Karpas-422 (cell line): ENCODE measurements around the gene SWSAP1. TPM values are rescaled to one million over a fixed set of nuclear protein-coding genes. Genes with fewer than 3 reads are reported as not detected.
"Not testable (repeated sequence)": the region's sequence is repeated elsewhere in the genome, so short reads cannot be mapped to it uniquely, and the experiment has no call there.

ENCODE experiments used
- DNase-seq: peaks from one replicate; pipeline ENCODE4 v3.0.0-alpha.2; 2015
- H2AFZ ChIP-seq: fragments of 200-600 bp; sonication (generic); 2 replicates; pipeline ENCODE4 v1.6.1; 2014; ENCODE audit warnings: antibody characterized with exemption, low read length, mixed read lengths
- H3K27ac ChIP-seq: fragments of 200-600 bp; sonication (generic); 2 replicates; pipeline ENCODE4 v1.5.1; 2014; ENCODE audit warnings: mild to moderate bottlenecking, low read length, moderate library complexity
- H3K27me3 ChIP-seq: fragments of 200-600 bp; sonication (generic); 2 replicates; pipeline ENCODE4 v1.6.1; 2014; ENCODE audit warnings: low read length, mixed read lengths
- H3K36me3 ChIP-seq: fragments of 200-600 bp; sonication (generic); 2 replicates; pipeline ENCODE4 v1.6.1; 2014; ENCODE audit warnings: low read length, mixed read lengths; ENCODE audit not compliant: insufficient read depth
- H3K4me1 ChIP-seq: fragments of 200-600 bp; sonication (generic); 2 replicates; pipeline ENCODE4 v1.6.1; 2014; ENCODE audit warnings: mild to moderate bottlenecking, low read length, mixed read lengths
- H3K4me2 ChIP-seq: fragments of 200-600 bp; sonication (generic); 2 replicates; pipeline ENCODE4 v1.6.1; 2014; ENCODE audit warnings: low read length, low read depth, mild to moderate bottlenecking; ENCODE audit not compliant: poor library complexity, severe bottlenecking
- H3K4me3 ChIP-seq: fragments of 200-600 bp; sonication (generic); 2 replicates; pipeline ENCODE4 v1.5.1; 2014; ENCODE audit warnings: mild to moderate bottlenecking, antibody characterized with exemption, low read length, mixed read lengths
- H3K79me2 ChIP-seq: fragments of 200-600 bp; sonication (generic); 2 replicates; pipeline ENCODE4 v1.6.1; 2014; ENCODE audit warnings: mild to moderate bottlenecking, low read length, mixed read lengths
- H3K9ac ChIP-seq: fragments of 200-600 bp; sonication (generic); 2 replicates; pipeline ENCODE4 v1.6.0; 2014; ENCODE audit warnings: low read length
- H3K9me2 ChIP-seq: fragments of 200-600 bp; sonication (generic), shearing (Covaris generic); replicated peaks from 2 replicates; pipeline ENCODE4 v1.6.0; 2014; ENCODE audit warnings: mild to moderate bottlenecking, low read length, moderate library complexity; ENCODE audit not compliant: insufficient read depth
- H3K9me3 ChIP-seq: fragments of 300-700, 200-600 bp; sonication (generic); 2 replicates; pipeline ENCODE4 v1.6.1; 2014; ENCODE audit warnings: low read length, mixed read lengths
- H4K20me1 ChIP-seq: fragments of 200-600 bp; sonication (generic); 2 replicates; pipeline ENCODE4 v1.6.1; 2014; ENCODE audit warnings: mild to moderate bottlenecking, antibody characterized with exemption, low read length, low read depth; ENCODE audit not compliant: insufficient read depth
- total RNA-seq: library from RNA; depleted of rRNA; stranded (reverse); fragments of >200 nt; shearing (Covaris generic); gene quantifications from 2 replicates; pipeline ENCODE4 v1.2.3, GENCODE V29; 2014; ENCODE audit warnings: low replicate concordance

The SWSAP1 gene
- total RNA-seq, 1 experiment from 2014 or later, result 7.4 TPM

DNA sequence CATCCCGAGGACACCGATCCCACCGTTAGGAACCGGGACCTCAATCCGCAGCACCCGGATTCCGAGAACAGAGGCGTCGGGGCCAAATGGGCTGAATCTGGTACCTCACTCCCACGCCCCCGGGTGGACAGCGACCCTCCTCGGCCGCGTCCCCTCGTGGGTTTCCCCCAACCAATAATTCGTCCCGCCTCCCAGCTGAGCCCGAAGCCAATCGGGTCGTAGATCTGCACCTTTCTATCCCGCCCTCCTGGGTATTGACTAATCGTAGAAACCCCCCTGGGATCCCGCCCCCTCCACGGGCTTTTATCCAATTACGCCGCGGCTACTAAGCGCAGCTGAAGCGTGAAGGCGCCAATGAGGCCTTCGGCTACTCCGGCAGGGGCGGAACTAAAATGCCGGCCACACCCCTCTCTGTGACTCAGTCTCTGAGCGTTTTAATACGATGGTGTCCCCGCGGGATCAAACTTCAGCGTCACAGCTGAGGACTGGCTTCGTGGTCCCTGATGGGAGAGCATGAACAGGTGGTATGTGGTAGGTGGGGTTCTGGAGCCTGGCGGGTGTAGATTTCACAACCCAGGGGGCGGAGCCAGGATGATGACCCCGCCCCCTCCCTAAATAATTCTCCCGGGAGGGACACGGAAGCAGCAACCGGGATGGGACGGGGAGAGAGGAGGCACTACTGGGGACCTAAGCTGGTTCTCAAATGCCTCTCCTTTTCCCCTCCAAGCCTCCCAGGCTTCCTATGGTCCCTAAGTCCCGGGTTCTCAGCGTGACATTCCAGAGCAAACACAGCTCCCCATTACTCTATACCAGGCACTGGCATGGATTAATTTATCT lies 28.1 kb upstream of the SWSAP1 start, which contains the start of the genes CCDC159 and TMEM205:
TSS of gene CCDC159 (plus strand) at position 416 of the 837 bp plus-strand sequence. CDS start at position 504, 88 bp downstream.
TSS of gene TMEM205 (minus strand) at position 165 of the 837 bp plus-strand sequence. CDS start 649 bp downstream, outside the sequence.
- no peaks in the 10 kb centered on the region for H4K20me1 ChIP-seq
- 0 out of 2 replicates have a peak within 1 kb of the TSS, but pooled peaks have one; percentile 32 for H3K27ac ChIP-seq
- H3K4me1 ChIP-seq, result peaks cover 17% of the 10 kb centered on the region
- no peaks in the 10 kb centered on the region for H3K27me3 ChIP-seq
- H2AFZ ChIP-seq, result peak within 1 kb of the TSS; percentile 73
- H3K4me2 ChIP-seq, result peak within 1 kb of the TSS; percentile 85
- peaks cover 4% of the 10 kb centered on the region; the same call in 1 of the 2 replicates for H3K36me3 ChIP-seq
- H3K9me3 ChIP-seq, result peaks cover 6% of the 10 kb centered on the region; the same call in 1 of the 2 replicates
- H3K9ac ChIP-seq, result peak within 1 kb of the TSS; percentile 88
- no peaks in the 10 kb centered on the region for H3K9me2 ChIP-seq
- H3K79me2 ChIP-seq, result peaks cover 10% of the 10 kb centered on the region
- peak; percentile 100 for DNase-seq
- peak within 1 kb of the TSS; percentile 82 for H3K4me3 ChIP-seq

GRCh38 chr19:11347546-11348039 lies 26.9 kb upstream of the SWSAP1 start:
- Histone ChIP-seq H3K36me3 (no peaks in the 10 kb centered on the region), H3K4me2 (no peak overlapping the region), H3K27me3 (no peaks in the 10 kb centered on the region), H3K79me2 (peaks cover 10% of the 10 kb centered on the region), H4K20me1 (no peaks in the 10 kb centered on the region), H3K9me3 (peaks cover 6% of the 10 kb centered on the region; the same call in 1 of the 2 replicates), H3K4me3 (no peak overlapping the region), H3K27ac (no peak overlapping the region), H3K9me2 (no peaks in the 10 kb centered on the region), H3K9ac (no peak overlapping the region), H2AFZ (no peak overlapping the region), H3K4me1 (peaks cover 17% of the 10 kb centered on the region)
- no peak for DNase-seq

- Histone ChIP-seq H4K20me1 (no peaks in the 10 kb centered on the region), H3K79me2 (peaks cover 10% of the 10 kb centered on the region), H3K36me3 (no peaks in the 10 kb centered on the region), H3K9ac (no peak overlapping the region), H3K4me1 (peaks cover 17% of the 10 kb centered on the region), H2AFZ (no peak overlapping the region), H3K4me2 (no peak overlapping the region), H3K9me3 (peaks cover 6% of the 10 kb centered on the region; the same call in 1 of the 2 replicates), H3K9me2 (no peaks in the 10 kb centered on the region), H3K27me3 (no peaks in the 10 kb centered on the region), H3K27ac (no peak overlapping the region), H3K4me3 (no peak overlapping the region)
- DNase-seq, result no peak
Observed at GRCh38 chr19:11349171-11349570, 25.3 kb upstream of the SWSAP1 start.

- H3K4me2 ChIP-seq, H2AFZ ChIP-seq, H4K20me1 ChIP-seq, H3K36me3 ChIP-seq, DNase-seq, H3K79me2 ChIP-seq, H3K9me2 ChIP-seq, H3K27me3 ChIP-seq, H3K4me1 ChIP-seq, H3K4me3 ChIP-seq, H3K9me3 ChIP-seq, H3K9ac ChIP-seq, H3K27ac ChIP-seq: not testable (repeated sequence)
Observed at GRCh38 chr19:11354102-11354501, 20.4 kb upstream of the SWSAP1 start.

DNA sequence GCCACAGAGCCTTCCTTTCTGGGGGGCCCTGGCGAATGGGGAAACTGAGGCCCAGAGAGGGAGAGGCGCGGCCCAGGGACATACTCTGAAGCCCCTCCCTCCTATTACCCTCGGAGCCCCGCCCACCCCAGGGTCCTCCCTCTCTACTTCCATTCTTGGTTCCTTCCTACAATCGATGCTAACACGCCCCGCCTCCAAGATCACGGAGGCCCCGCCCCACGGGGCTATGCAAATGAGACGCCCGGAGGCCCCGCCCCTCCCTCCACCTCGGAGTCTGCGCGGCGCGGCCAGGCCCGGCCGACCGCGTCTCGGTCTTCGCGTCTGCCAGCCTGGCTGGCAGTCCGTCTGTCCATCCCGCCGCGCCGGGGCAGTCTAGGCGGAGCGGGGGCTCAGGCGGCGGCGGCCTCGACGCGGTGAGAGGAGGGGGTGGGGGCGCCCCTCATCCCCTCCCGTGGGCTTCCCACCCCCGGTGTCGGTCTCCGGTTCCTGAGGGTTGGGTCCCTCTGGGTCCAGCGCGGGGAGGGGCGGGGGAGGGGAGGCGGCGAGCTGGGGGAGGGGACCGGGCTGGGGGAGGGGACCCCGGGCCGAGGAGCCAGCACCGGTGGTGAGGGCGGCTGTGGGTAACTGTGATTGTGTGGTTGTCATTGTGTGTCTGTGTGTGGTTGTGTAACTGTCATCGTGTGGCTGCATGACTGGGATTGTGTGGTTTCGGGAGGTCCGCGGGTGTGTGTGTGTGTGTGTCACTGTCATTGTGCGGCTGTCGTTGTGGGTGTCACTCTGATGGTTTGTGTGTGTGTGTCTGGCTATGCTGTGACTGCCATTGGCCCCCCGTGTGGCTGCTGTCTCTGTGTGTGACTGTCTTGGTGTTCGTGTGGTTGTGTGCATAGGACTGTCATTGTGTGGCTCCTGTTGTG lies 19.0 kb upstream of the SWSAP1 start, which contains the start of gene PLPPR2:
TSS of gene PLPPR2 (plus strand) at position 273 of the 914 bp plus-strand sequence. CDS start 2,242 bp downstream, outside the sequence.
- Histone ChIP-seq H3K4me3 (no peak within 1 kb of the TSS), H3K4me2 (no peak within 1 kb of the TSS), H3K4me1 (no peaks in the 10 kb centered on the region), H2AFZ (no peak within 1 kb of the TSS), H3K9me2 (no peaks in the 10 kb centered on the region), H3K9ac (no peak within 1 kb of the TSS), H3K79me2 (no peaks in the 10 kb centered on the region), H3K36me3 (no peaks in the 10 kb centered on the region), H4K20me1 (no peaks in the 10 kb centered on the region), H3K27ac (no peak within 1 kb of the TSS), H3K9me3 (no peaks in the 10 kb centered on the region), H3K27me3 (no peaks in the 10 kb centered on the region)
- no peak for DNase-seq

- H4K20me1 ChIP-seq, result no peaks in the 10 kb centered on the region
- no peak overlapping the region for H2AFZ ChIP-seq
- no peaks in the 10 kb centered on the region for H3K36me3 ChIP-seq
- DNase-seq, result no peak
- no peaks in the 10 kb centered on the region for H3K79me2 ChIP-seq
- H3K9ac ChIP-seq, result no peak overlapping the region
- no peaks in the 10 kb centered on the region for H3K27me3 ChIP-seq
- H3K27ac ChIP-seq, result no peak overlapping the region
- no peak overlapping the region for H3K4me2 ChIP-seq
- H3K4me1 ChIP-seq, result no peaks in the 10 kb centered on the region
- H3K4me3 ChIP-seq, result no peak overlapping the region
- H3K9me3 ChIP-seq, result no peaks in the 10 kb centered on the region
- no peaks in the 10 kb centered on the region for H3K9me2 ChIP-seq
Observed at GRCh38 chr19:11356074-11356397, 18.4 kb upstream of the SWSAP1 start.

DNA sequence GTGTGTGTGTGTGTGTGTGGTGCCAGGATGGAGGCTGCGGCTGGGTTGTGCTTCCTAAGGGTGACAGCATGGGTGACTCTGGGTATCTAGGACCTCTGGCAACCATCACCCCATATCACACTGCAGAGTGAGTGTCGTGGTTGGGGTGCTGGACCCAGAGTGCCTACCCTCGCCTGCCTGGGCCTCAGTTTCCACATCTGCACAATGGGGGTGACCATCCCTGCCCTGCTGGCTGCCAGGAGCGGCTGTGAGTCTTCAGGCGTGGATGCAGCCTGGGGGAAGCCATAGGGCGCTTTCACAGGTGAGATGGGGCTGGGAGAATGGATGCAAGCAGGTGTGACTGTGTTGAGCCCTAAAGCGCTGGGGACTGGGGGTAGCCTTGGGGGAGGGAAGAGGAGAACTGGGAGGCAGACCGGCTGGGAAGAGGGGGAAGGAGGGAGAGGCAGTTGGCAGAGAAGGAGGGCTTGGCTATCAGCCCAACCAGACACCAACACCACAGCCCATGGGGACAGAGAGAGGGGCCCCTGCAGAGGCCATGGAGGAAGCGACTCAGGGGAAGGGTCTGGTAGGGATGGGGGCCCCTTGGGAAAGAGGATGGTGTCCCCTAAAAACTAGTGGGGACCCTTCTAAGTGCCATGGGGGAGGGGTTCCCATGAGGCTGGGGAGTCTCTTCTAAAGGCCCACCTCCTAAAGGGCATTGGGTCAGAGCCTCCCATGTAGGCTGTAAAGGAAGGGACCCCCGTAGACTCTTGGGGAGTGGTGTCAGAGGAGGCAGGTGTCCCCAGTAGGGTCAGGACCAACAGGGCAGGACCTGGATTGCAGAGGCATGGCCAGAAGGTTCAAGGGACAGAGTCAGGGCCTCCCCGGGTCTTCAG lies 17.6 kb upstream of the SWSAP1 start:
- no peaks in the 10 kb centered on the region for H3K9me3 ChIP-seq
- H3K27ac ChIP-seq, result no peak overlapping the region
- H3K4me2 ChIP-seq, result no peak overlapping the region
- no peaks in the 10 kb centered on the region for H3K79me2 ChIP-seq
- H3K36me3 ChIP-seq, result no peaks in the 10 kb centered on the region
- no peak overlapping the region for H3K4me3 ChIP-seq
- H3K27me3 ChIP-seq, result no peaks in the 10 kb centered on the region
- DNase-seq, result no peak
- no peaks in the 10 kb centered on the region for H4K20me1 ChIP-seq
- no peak overlapping the region for H3K9ac ChIP-seq
- no peak overlapping the region for H2AFZ ChIP-seq
- no peaks in the 10 kb centered on the region for H3K9me2 ChIP-seq
- no peaks in the 10 kb centered on the region for H3K4me1 ChIP-seq
